PFSK-1 (cell line): Measurements from ENCODE around the gene POLR2J.

ENCODE experiments used
- POLR2AphosphoS5 ChIP-seq: IDR thresholded peaks from 2 replicates; pipeline ENCODE4 v1.6.1; 2012; ENCODE audit warnings: low read depth, mild to moderate bottlenecking, control low read depth, low read length, moderate library complexity
- TAF1 ChIP-seq: IDR thresholded peaks from 2 replicates; pipeline ENCODE4 v1.6.1; 2012; ENCODE audit warnings: low read length, control low read depth, borderline replicate concordance; ENCODE audit not compliant: insufficient read depth
- TF ChIP-seq, protein P1 (sequence below), 2 experiments: IDR thresholded peaks; 2 replicates each; pipeline versions ENCODE4 v1.6.1 to v1.8.0; 2011 to 2012; ENCODE audit warnings: low read depth in 2 of 2, low read length in 2 of 2, control low read depth in 1 of 2, inconsistent platforms in 1 of 2, mild to moderate bottlenecking in 1 of 2, moderate library complexity in 1 of 2; ENCODE audit not compliant: insufficient read depth in 1 of 2

DNA sequence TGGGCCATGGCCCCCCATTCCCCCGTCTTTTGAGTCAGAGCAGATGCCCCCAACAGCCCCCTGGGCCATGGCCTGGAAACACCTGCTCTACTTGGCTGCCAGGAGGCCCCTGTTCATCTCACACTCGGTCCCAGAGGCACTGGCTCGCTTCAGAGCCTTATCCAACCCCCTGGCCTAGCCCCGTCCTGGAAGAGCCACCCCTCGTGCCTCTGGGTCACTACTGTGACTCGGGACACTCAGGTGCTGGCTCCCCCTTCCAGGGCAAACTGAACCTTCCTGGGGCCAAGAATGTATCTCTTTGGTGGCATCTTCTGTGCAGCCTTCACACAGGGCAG, 7.0 kb downstream of the POLR2J start:
- 0 out of 2 replicates have a peak, but pooled peaks have one; percentile 42 for TF ChIP-seq POLR2AphosphoS5
- TF ChIP-seq, protein P1, sequence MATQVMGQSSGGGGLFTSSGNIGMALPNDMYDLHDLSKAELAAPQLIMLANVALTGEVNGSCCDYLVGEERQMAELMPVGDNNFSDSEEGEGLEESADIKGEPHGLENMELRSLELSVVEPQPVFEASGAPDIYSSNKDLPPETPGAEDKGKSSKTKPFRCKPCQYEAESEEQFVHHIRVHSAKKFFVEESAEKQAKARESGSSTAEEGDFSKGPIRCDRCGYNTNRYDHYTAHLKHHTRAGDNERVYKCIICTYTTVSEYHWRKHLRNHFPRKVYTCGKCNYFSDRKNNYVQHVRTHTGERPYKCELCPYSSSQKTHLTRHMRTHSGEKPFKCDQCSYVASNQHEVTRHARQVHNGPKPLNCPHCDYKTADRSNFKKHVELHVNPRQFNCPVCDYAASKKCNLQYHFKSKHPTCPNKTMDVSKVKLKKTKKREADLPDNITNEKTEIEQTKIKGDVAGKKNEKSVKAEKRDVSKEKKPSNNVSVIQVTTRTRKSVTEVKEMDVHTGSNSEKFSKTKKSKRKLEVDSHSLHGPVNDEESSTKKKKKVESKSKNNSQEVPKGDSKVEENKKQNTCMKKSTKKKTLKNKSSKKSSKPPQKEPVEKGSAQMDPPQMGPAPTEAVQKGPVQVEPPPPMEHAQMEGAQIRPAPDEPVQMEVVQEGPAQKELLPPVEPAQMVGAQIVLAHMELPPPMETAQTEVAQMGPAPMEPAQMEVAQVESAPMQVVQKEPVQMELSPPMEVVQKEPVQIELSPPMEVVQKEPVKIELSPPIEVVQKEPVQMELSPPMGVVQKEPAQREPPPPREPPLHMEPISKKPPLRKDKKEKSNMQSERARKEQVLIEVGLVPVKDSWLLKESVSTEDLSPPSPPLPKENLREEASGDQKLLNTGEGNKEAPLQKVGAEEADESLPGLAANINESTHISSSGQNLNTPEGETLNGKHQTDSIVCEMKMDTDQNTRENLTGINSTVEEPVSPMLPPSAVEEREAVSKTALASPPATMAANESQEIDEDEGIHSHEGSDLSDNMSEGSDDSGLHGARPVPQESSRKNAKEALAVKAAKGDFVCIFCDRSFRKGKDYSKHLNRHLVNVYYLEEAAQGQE (IDR thresholded peaks at IDR 0.05; ENCODE audit: insufficient read depth in 1 of 2, low read depth in 2 of 2, low read length in 2 of 2) = no peak
- no peak for TF ChIP-seq TAF1
